ENCODE data around the gene PPP2R3A.
A peak's percentile ranks its signal among the peaks of the same experiment; 100 is the strongest.
"Not testable (repeated sequence)": the region's sequence is repeated elsewhere in the genome, so short reads cannot be mapped to it uniquely, and the experiment has no call there.

Gene PPP2R3A

DNA sequence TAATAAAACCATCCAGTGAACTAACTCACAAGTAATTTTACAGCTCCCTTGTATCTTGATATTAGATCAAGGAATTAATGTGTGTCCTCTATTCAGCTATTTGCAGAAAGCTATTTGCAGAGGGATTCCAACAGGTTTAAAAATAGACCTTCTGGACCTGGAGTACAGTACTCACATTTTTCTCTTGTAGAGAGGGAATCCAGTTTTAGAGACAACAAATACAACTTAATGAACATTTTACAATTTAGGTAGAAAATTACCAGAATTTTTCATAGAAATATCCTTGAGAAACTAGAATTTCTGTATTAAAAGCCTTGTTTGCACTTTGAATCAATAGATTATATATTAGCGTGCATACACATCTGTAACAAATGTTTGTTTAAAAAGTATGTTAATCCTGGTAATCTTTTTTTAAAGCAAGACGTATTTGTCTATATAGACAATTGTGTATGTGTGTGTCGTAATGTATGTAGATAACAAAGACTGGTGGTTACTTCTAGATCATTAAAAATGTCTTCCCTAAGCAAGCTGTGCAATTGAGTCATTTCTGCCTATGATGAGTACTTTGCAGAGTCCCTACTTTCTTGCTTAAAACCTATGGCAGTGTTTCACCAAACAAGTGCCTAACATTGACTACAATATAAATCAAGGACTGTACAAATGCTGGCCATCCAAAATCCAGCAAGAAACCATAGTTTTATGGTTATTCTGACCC, 57.9 kb downstream of the PPP2R3A start:
- no peak for DNase-seq

DNA sequence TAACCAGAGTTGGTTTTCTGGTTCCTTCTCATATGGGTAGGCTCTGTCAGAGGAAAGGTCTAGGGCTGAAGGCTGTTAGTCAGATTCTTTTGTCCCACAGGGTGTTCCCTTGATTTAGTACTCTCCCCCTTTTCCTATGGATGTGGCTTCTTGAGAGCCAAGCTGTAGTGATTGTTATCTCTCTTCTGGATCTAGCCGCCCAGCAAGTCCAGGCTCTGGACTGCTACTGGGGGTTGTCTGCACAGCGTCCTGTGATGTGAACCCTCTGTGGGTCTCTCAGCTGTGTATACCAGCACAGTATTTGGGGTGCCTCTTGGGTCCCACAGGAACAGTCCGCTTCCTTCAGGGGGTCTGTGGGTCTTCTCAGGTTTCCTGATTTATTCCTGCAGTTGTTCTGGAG, 70.8 kb downstream of the PPP2R3A start:
- DNase-seq = no peak

DNA sequence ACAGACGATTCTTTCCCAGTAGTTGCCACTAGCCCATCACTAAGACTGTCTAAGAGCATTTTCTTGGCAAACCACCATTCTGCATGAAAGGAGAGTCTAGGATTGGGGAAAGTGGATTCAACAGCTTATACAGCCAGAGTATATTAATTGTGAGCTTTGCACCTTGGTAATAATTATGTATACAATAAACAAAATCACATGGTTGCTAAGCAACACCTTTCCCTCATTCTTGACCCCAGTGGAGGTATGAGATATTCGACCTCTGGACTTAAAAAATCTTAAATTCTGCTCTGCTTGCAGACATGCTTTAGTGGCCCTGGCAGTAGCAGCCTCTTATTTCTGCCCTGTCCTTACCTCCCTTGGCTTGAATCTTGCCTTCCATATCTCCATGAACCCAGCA, 73.1 kb downstream of the PPP2R3A start:
- no peak for DNase-seq

DNA sequence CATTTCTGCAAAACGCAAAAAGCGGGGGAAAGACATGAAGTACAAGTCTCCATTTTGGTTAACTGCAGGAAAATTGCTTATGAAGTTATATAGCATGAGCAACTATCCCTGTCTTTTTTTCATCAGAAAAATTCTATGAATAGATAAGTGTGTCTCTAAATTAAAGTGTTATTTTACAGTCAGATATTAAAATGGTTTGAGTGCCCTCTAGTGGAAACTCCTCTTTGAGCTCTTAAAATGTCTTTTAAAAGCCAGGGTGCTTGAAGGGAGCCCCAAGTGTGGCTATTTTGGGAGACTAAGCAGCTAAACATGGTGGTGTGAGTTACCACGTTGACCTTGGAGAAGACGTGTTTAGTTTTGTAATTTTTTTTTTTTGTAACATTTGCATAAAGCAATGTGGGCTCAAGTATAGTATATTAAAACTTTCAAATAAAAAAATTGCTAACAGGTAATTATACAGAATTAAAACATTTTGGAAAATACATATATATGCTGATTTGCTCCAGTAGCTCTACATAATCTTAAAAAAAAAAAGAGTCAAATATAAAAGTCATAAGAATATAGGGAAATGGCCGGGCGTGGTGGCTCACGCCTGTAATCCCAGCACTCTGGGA, 77.2 kb downstream of the PPP2R3A start:
- DNase-seq = peak; percentile 8

DNA sequence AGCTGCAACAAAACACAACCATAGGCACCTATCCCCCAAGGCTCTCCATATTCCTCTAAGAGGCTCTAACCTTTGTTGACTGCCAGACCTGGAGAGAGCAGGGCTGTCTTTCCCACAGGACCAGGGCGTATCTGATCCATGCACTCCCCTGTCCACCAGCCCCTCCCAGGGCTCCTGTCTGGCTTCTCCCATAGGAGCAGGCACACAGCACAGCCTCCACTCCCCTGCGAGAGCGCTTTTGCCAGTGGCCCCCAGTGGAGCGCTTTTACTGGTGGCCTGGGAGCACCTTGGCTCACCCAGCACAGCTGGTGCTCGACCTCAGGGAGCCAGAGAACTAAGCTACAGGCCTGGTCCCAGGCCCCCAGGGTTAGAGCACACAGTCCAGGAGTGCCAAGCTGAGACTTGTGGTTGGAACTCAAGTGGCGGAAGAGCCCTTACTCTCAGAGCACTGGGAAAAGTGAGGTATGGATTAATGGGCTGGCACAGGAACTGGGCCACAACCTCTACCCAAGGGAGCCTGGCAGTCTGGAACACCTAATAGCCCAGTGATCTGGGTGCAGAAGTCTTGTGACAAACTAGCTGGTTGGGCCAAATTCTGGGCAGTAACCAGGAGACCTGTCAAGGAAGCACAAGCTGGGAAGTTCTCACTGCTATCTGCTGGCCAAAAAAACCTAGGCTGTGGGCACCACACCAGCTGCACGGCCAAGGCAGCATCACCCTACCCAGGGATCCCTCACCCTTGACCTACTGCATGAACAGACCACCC, 79.6 kb downstream of the PPP2R3A start:
- DNase-seq = no peak

DNA sequence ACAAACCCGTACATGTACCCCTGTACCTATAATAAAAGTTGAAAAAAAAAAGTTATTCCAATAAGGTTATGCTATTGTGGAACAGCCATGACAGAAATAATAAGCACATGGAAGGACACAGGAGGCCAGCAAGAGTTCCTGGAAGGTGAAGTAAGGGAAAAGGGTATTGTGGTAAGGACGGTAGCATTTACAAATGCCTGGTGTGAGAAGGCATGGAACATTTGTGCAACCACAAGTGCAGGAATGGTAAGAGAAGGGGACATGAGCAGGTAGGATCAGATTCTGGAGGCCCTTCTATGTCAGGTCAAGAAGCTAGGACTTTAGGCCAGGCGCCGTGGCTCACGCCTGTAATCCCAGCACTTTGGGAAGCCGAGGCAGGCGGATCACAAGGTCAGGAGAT, 82.5 kb downstream of the PPP2R3A start:
- DNase-seq = no peak

DNA sequence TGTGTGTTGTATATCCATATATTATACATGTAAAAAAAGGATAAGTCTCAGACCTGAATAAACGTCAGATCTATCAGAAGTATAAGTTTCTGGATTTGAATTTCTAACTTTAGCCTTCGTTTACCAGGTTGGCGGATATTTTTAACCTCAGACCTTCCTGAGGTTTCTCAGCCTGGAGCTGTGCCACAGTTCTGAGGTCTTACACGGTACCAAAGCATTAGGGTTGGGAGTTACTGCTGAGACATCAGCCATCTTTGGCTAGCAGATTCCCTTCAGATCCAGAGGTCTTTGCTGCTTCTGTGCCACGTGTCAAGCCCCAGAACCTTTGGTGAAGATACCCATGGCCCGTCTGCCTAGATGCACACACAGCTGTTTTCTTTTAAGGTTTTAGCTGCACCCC, 84.7 kb downstream of the PPP2R3A start:
- no peak for DNase-seq

DNA sequence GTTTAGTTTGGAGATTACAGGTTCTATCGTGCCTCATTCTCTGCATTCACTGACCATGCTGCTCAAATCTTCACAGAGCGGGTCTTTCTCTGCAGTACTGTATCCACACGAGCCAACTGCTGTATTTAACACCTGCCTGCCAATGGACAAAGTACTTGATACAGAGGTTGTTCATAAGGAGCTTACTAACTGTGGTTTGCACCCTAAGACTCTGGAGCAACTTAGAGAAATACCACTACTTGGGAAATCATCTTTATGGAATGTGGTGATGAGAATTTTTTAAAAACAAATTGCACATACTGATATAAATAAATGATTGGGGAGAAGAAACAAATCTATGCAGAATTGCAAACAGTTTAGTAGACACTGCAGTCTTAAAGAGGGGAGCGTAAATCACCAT, 90.0 kb downstream of the PPP2R3A start:
- no peak for DNase-seq

DNA sequence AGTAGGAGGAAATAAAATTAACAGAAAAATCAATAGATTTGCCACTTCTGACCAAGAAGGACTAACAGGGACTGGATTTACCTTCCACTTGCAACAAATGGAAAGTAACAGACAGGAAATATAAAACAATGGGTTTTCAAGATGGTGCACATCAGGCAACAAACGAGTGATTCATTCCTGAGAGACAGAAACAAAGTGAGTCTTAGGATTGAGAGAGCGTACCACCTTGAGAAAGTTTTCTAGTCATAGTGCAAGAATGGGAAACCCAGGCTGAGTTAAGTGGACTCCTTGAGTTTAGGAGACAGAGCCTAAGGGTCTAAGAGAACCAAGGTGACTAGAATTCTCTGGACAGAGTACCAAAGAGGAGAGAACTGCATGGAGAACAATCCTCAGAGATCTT, 101.7 kb downstream of the PPP2R3A start:
- DNase-seq = no peak

DNA sequence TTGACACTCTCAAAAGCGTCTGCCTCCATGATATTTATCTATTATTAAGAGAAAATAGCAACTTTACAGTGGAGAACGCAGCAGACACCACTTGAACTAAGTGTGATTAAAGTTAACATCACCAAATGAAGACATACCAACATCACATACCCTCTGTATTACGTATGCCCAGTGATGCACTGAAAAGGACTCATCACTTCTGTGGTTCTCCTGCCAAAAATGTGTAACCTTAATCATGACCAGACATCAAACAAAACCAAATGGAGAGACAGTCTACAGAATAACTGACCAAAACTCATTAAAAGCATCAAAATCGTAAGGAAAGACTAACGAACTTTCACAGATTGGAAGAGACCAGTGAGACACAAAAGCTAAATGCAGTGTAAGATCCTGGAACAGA, 103.2 kb downstream of the PPP2R3A start:
- no peak for DNase-seq

DNA sequence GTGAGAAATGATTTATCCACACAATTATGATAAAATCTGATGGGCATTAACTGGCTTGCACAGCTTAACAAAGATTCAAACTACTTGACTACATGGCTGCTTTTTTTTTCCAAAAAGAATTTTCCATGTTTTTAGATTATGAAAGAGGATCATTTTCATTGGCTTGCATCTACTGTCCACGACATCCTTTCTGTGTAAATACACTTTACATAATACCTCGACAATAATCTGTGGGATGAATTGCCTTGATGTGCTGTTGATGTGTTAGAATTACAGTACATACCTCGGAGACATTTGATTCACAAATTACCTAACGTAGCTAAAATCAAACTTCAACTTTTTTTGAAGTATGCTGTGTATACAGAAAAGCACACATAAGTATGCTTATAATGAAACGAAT, 104.4 kb downstream of the PPP2R3A start:
- no peak for DNase-seq

DNA sequence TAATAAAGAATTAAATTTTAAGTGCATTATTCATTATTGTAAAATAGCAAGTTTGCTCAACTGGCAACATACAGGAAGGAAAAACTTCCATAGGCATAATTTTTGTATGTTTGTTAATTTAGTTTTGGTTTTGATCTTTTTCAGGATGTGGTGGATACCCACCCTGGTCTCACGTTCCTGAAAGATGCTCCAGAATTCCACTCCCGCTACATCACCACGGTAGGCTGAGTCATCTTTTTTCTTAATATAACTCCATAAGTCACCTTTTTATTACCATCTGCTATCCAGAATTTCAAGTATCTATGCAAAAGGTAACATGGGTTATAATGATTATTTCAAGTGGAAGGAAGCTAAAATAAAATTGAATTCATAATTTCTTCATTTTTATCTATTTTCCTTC, 104.8 kb downstream of the PPP2R3A start:
- no peak for DNase-seq

DNA sequence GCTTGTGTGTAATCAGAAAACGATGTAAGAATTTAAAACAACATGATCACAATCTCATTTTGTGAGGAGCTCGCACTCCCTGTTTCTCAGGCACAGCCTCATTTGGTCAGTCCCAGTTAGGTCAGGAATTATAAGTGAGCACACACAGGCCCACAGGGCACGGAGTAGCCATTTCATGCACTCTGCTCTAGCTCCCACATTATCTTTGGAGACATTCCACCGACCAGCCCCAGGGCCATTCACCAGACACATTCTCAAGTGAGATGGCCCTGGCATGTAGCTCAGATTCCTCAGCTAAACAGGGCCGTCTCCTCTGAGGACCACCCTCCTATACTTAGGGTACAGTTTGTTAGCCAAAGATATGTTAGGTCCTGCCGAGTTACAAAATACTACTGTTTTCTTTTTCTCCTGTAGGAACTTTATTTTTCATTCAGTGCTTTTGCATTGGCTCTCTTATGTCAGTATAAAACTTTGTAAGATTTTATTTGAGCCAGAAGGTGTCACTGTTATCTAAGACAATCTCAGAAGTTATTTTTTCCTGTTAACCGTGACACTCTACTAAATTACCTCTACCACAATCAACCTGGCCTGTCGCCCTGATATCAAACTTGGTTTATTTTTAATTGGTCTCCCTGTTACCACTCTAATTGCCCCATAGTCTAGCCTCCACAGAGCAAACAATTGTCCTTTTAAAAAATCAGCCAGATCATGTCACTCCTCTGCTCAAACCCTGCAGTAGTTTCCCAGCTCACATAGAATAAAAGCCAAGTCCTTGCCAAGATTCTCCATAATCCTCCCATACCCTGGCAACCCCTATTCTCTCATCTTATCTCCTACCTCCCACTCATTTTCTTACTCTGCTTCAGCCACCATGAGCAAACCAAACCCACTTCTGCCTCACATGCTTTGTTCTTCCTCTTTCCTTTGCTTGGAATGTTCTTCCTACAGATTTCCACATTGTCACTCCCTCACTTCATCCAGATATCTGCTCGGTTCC, 105.7 kb downstream of the PPP2R3A start:
- no peak for DNase-seq

DNA sequence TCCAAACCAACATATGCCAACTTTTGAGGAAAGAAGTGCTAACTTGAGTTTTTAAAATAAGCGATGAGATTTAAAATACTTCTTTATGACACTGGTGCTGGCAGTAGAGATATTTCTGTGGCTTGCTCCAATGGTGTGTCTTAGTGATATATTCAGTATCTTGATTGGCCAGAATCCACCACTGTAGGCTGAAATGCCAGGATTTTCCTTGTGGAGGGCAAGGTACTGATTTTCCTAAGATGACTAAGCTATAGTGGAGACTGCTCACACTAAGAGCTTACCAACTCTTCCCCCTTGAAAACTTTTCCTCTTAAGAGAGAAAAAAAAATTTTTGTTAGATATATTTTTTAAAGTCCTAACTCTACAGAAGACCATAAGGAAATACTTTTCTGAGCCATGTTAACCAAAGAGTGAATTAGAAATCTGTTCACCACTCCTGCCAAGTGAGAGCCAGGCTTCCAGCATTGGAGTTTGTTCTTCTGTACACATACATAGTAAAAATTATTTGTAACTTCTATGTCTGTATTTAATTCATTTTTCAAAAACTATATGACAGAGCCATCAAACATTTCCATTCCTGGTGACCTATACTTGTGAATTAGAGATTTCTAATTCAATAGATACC, 109.1 kb downstream of the PPP2R3A start:
- DNase-seq = no peak

DNA sequence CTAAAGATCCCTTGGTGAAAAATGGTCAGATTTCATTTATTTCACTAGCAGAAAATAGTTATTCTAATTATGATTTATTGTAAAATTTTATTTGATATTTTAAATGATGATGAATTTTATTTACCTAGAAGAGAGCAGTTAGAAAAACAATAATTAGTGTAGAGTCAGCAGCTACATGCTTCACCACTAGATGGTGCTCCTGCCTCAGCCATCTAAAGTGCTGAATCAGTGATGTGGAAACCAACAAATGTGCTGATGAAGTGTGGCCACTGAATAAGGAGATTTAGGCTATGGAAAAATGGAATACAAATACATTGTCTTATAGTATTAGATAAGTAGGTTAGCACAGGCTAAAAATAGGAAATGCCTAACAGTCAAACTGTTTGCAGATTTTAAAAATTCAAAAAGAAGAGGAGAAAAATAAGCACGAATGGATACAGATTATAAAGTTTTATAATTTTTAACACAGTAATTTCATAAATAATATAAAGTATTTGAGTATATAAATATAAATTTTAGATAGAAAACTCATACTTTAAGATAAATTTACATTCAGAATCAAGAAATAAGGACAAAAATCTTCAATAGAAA, 109.8 kb downstream of the PPP2R3A start:
- peak; percentile 72 for DNase-seq

DNA sequence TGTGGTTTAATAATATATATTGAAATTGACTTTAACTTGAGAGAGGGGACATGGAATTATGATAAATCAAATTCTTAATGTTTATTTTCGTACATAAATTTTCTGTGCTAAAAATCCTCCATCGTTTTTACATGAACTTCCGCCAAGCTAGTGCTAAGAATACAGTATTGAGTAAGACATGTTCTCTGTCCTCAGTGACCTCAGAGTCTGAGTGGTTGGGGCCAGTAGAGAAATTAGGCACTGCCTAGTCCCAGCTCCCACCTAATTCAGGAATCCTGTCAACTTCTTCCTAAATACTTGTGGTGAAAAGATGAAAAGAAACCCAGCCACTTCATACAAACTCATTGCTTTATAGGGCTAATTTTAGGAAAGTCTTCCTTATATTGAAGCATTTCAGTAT, 110.3 kb downstream of the PPP2R3A start:
- DNase-seq = no peak

DNA sequence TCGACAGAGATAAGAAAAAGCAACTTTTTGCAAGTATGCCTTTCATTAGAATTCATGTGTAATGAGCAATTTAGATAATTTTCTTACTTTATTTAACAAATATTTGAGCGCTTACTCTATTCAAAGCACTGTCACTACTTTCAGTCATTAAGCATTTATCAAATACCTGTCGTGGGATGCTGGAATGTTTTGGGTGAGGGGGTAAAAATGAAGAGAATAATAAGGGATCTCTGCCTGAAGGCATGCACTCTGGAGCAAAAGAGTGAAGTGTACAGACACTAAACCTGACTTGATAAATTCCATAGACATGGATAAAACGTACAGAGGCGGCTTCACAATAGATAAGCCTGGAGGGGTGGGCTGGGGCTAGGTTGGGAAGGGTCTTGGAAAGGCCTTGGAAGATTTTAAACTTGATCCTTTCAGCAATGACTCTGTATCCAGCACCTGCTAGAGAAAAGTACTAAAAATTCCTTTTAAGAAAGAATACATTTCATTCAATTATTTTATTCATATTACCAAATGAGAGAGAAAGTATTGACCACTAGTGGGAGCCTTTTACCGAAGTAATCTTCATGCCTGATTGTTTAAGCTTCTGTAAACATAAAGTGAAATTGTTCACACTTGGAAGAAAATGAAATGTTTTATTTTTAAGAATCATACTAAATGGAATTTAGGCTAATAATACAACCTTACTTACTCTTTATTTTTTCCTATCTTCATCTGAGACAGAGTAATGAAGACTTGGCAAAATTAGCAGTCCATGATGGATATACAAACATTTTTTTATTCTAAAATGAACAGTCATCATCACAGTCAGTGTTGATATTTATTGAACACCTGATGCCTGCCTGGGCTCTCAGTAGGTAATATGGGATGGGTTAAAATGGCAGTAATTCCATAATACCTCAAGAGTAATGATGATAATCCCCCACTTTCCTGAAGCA, 113.2 kb downstream of the PPP2R3A start:
- peak; percentile 3 for DNase-seq

DNA sequence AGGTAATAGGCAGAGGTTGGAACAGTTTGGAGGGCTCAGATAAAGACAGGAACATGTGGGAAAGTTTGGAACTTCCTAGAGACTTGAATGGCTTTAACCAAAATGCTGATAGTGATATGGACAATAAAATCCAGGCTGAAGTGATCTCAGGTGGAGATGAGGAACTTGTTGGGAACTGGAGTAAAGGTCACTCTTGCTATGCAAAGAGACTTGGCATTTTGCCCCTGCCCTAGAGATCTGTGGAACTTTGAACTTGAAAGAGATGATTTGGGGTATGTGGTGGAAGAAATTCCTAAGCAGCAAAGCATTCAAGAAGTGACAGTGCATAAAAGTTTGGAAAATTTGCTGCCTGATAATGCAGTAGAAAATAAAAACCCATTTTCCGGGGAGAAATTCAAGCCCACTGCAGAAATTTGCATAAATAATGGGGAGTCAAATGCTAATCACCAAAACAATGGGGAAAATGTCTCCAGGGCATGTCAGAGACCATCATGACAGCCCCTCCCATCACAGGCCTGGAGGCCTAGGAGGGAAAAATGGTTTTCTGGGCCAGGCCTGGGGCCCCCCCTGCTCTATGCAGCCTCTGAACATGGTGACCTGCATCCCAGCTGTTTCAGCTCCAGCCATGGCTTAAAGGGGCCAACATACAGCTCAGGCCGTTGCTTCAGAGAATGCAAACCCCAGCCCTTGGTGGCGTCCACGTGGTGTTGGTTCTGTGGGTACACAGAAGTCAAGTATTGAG, 118.3 kb downstream of the PPP2R3A start:
- DNase-seq = not testable (repeated sequence)

DNA sequence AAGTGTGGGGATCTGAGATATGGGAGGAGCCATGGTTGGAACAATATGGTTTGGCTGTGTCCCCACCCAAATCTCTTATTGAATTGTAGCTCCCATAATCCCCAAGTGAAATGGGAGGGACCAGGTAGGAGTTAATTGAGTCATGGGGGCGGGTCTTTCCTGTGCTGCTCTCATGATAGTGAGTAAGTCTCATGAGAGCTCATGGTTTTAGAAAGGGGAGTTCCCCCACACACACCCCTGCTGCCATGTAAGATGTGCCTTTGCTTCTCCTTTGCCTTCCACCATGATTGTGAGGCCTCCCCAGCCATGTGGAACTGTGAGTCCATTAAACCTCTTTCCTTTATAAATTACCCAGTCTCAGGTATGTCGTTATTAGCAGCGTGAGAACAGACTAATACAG, 119.5 kb downstream of the PPP2R3A start:
- DNase-seq = not testable (repeated sequence)

DNA sequence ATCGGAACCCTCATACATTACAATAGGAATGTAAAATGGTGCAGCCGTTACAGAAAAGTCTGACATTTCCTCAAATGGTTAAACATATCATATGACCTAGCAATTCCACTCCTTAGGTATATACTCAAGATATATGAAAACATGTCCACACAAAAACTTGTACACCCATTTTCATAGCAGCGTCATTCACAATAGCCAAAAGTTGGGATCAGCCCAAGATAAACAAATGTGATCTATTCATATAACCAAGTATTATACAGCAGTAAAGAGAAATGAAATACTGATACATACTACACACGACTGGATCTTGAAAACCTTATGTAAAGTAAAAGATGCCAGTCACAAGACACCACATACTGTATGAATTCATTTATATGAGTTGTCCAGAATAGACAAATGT, 128.2 kb downstream of the PPP2R3A start:
- DNase-seq = no peak
